ENCODE results near the gene DSCAML1.

The DSCAML1 gene, protein sequence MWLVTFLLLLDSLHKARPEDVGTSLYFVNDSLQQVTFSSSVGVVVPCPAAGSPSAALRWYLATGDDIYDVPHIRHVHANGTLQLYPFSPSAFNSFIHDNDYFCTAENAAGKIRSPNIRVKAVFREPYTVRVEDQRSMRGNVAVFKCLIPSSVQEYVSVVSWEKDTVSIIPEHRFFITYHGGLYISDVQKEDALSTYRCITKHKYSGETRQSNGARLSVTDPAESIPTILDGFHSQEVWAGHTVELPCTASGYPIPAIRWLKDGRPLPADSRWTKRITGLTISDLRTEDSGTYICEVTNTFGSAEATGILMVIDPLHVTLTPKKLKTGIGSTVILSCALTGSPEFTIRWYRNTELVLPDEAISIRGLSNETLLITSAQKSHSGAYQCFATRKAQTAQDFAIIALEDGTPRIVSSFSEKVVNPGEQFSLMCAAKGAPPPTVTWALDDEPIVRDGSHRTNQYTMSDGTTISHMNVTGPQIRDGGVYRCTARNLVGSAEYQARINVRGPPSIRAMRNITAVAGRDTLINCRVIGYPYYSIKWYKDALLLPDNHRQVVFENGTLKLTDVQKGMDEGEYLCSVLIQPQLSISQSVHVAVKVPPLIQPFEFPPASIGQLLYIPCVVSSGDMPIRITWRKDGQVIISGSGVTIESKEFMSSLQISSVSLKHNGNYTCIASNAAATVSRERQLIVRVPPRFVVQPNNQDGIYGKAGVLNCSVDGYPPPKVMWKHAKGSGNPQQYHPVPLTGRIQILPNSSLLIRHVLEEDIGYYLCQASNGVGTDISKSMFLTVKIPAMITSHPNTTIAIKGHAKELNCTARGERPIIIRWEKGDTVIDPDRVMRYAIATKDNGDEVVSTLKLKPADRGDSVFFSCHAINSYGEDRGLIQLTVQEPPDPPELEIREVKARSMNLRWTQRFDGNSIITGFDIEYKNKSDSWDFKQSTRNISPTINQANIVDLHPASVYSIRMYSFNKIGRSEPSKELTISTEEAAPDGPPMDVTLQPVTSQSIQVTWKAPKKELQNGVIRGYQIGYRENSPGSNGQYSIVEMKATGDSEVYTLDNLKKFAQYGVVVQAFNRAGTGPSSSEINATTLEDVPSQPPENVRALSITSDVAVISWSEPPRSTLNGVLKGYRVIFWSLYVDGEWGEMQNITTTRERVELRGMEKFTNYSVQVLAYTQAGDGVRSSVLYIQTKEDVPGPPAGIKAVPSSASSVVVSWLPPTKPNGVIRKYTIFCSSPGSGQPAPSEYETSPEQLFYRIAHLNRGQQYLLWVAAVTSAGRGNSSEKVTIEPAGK (N-terminal part only)

GRCh38 chr11:117796872-117797529, at the start of gene DSCAML1:
DSCAML1 (minus strand) TSS chr11:117797216; CDS start chr11:117797079, 137 bp downstream.
- no peak for DNase-seq (ENCODE audit: low read depth)
- H3K4me3 ChIP-seq (ENCODE audit: low read depth, low read length), result no peak within 1 kb of the TSS
- TF ChIP-seq, protein P1, sequence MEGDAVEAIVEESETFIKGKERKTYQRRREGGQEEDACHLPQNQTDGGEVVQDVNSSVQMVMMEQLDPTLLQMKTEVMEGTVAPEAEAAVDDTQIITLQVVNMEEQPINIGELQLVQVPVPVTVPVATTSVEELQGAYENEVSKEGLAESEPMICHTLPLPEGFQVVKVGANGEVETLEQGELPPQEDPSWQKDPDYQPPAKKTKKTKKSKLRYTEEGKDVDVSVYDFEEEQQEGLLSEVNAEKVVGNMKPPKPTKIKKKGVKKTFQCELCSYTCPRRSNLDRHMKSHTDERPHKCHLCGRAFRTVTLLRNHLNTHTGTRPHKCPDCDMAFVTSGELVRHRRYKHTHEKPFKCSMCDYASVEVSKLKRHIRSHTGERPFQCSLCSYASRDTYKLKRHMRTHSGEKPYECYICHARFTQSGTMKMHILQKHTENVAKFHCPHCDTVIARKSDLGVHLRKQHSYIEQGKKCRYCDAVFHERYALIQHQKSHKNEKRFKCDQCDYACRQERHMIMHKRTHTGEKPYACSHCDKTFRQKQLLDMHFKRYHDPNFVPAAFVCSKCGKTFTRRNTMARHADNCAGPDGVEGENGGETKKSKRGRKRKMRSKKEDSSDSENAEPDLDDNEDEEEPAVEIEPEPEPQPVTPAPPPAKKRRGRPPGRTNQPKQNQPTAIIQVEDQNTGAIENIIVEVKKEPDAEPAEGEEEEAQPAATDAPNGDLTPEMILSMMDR (conservative IDR thresholded peaks at IDR 0.05; ENCODE audit: low read depth, low read length), result no peak

DNA sequence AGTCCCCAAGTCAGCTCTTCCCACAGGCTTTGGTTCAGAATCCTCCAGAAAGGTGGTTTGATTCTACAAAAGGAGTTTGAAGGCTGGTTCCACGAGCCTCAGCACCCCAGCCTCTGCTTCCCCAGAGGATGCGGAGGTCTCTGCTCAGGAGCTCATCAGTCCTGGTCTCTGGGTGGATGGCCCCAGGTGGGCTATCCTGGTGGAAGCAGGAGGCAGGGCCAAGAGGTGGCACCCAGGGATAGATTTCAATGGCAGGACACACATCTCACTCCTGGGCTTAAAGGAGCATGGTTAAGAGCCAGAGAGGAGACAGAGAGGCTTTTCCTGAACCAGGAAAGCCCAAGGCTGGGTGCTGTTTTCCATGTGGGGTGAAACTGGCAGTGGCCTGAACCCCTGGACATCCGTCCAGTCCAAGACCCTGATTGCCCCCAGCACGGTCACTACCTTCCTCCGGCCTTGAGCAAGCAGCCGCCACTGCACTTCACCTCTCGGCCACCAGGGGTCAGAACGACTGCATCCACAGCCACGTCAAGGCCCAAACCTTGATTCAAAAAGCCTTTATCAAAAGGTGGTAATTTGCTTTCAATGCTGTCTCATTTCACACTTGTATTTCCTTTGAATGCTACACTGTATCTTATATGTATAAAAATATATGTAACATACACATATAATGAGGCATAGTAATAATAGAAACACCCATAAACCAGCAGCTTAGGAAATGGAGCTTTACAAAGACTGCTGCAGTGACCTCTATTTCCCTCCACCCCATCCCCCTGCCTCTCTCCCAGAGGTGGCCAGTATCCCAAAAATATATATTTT, 46.9 kb upstream of the DSCAML1 start:
- DNase-seq (ENCODE audit: low read depth), result peak; percentile 80
- H3K4me3 ChIP-seq (ENCODE audit: low read depth, low read length), result no peak overlapping the region

DNA sequence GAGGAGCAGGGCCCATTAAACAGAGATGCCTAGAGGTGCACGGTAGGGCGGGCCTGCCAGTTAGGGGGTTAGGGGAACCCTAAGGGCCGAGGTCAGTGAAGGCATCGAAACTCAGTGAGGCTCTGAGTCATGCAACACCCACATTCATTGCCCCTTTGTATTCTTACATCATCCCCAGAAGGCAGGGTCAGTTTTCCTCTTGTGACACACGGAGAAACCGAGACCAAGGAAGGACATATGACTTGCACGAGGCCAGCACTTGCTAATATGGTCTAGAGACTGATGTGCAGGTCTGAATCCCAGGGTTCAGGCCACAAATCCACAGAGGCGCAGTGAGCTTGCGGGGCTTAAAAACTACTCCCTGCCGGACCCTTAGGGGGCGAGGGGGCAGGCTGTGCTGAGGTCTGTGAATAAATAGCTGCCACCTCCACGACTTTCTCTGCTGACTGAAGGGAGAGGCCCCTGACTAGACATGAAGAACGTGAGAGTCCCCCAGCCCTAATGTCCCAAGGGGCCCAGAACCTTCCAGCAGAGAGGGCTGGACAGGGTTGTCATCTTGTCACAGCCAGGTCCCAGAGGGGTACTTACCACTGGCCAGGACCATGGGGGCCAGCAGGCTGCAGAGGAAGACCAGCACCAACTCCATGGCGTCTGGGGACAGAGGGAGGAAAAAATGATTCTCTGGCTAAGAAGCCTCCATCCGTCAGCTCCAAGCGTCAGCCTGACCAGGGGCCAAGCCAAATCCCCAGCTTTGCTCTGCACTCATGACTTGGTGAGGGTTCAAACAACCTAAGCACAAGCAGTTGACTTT, 45.3 kb upstream of the DSCAML1 start:
- TF ChIP-seq, protein P1 (conservative IDR thresholded peaks at IDR 0.05; ENCODE audit: low read depth, low read length), result no peak
- DNase-seq (ENCODE audit: low read depth), result no peak
- no peak overlapping the region for H3K4me3 ChIP-seq (ENCODE audit: low read depth, low read length)

More for the DNA sequence above, 46.9 kb upstream of the DSCAML1 start:
- TF ChIP-seq, protein P1 (conservative IDR thresholded peaks at IDR 0.05; ENCODE audit: low read depth, low read length), result peak; percentile 98

GRCh38 chr11:117841551-117842031, 44.6 kb upstream of the DSCAML1 start:
- no peak for DNase-seq (ENCODE audit: low read depth)
- no peak overlapping the region for H3K4me3 ChIP-seq (ENCODE audit: low read depth, low read length)
- TF ChIP-seq, protein P1 (conservative IDR thresholded peaks at IDR 0.05; ENCODE audit: low read depth, low read length), result no peak

DNA sequence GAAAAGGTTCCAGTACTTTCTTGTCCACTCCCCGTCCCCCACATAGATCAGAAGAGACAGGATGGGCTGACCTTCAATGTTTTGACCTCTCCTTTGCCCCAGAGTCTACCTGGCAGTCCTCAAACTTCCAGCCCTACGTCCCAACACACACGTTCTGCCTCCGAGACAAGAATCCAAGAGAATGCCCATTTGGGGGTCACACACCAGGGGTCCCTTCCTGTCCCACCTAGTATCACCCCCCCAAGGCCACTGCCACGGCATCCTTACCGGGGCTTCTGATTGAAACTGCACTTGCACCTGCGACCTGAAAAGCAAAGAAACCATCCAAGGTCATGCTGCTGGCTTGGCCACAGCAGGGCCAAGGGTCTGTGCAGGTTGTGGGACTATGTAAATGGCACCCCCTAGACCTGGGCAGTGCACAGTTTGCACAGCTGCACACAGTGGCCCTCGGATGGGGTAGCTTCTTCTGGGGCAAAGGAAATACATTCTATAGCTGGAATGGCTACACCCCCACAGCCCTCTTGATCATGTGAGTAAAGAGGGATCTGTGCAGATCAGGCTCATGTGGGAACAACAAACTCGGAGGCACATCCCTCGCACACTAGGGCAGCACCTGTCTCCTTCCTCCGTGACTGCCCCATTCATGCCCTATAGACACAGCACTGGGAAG, 44.0 kb upstream of the DSCAML1 start:
- no peak overlapping the region for H3K4me3 ChIP-seq (ENCODE audit: low read depth, low read length)
- TF ChIP-seq, protein P1 (conservative IDR thresholded peaks at IDR 0.05; ENCODE audit: low read depth, low read length), result no peak
- DNase-seq (ENCODE audit: low read depth), result no peak

Measured in choroid plexus epithelial cell (primary cell).